ENCODE results near the gene MAP2K1.
"Not testable (repeated sequence)": the region's sequence is repeated elsewhere in the genome, so short reads cannot be mapped to it uniquely, and the experiment has no call there.

Gene MAP2K1

GRCh38 chr15:66393037-66393436 is 6.3 kb downstream of the MAP2K1 start:
- not testable (repeated sequence) for ATAC-seq, DNase-seq

- ATAC-seq (no peak), DNase-seq (no peak)
These were observed 7.8 kb downstream of the MAP2K1 start for GRCh38 chr15:66394472-66394871.

DNA sequence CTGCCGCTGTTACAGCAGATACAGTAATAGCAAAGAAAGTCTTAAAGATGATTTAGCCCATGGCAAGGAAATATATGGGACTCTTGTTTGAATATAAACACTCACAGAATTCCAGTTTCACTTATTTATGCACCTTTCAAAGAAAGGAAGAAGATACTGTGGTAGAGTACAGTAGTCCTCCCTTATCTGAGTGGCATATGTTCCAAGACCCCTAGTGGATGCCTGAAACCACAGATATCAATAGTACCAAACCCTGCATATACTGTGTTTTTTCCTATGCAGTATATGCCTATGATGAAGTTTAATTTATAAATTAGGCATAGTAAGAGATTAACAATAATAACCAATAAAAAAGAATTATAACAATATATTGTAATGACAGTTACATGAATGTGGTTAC is 8.2 kb downstream of the MAP2K1 start:
- no peak for ATAC-seq

DNA sequence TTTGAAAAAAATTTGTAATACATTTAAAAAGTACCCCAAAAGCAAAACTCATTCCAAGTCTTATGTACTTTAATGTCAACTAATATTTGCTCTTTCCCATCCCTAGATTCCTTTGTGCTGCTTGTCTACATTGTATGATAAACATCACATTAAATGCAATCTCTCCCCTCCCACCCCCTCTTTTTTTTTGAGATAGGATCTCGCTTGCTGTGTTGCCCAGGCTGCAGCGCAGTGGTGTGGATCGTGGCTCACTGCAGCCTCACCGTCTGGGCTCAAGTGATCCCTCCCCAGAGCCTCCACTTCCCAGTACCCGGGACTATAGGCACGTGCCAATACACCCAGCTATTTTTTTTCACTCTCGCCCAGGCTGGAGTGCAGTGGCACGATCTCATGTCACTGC is 12.6 kb downstream of the MAP2K1 start:
- ATAC-seq (no peak), DNase-seq (no peak)

More for the DNA sequence above, 8.2 kb downstream of the MAP2K1 start:
- DNase-seq, result no peak

GRCh38 chr15:66400351-66400774 is 13.7 kb downstream of the MAP2K1 start:
- ATAC-seq (peak; percentile 32), DNase-seq (no peak)

DNA sequence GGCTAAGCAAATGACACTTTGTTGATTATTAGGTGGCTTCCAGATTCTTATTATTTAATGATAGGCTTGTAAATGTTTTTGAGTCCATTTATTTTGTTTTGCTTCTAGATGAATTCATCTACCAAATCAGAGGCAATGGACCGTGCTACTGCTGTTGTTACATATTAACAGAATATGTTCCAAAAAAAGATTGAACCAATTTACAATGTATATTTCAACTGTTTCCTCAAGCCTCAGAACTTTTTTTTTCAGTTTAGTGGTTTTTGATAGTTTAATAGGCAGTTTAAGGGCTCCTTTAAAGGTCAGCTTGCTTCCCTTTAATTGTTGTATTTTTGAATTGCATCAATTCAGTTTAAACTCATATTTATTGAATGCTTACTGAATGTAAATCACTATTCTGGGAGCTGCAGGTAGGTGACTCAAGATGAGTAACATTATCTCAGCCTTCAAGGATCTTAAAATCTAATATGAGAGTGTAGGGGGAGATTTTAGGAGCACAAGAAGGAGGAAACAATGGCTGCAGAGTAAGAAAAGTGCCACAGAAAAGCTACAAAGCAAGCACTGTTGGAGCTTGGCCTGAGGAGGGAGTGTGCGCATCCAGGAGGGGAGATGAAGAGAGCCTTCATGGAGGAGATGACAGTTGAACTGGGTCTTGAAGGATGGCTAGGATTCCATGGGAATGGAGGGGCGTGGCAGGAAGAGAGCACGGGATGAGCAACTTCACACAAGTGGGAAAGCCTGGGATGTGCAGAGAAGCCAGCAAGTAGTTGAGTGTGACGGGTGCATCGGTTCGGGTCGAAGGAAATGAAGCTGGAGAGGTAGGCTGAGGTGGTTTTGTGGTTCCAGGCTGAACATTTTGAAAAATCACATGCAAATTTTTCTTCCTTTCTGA is 14.7 kb downstream of the MAP2K1 start:
- peak; percentile 31 for DNase-seq
- peak; percentile 66 for ATAC-seq

GRCh38 chr15:66402761-66403284 is 16.1 kb downstream of the MAP2K1 start:
- ATAC-seq (no peak), DNase-seq (no peak)

DNA sequence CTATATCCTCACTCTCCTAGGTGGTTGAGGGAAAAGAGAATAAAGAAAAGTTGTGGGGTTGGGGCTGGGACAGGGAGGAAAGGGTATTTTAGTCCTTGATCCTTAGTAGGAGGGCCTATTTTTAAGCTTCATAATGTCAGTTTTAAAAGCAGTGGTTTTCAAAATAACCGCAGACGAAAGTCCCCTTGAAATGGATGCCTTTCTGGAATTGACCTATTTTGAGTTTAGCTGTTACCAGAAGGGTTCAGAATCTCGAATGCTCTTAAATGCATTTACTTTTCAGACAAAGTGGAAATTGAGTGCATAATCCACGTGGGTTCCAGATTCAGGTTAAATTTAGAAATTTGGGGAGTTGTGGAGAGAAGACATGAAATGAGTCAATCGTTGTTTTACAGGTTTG is 16.6 kb downstream of the MAP2K1 start:
- ATAC-seq, result no peak

DNA sequence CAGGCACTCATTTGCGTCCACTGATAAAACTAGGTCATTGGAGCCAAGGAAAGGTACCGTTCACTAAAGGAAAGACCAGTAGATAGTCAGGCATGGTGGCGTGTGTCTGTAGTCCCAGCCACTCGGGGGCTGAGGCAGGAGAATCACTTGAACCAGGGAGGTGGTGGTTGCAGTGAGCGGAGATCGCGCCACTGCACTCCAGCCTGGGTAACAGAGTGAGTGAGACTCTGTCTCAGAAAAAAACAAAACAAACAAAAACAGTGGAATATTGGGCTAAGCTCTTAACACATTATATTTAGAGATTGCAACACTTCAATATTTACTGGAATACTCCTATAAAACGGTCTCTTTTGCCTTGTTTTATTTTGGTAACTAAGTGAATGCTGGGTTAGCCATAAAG is 17.4 kb downstream of the MAP2K1 start:
- DNase-seq (no peak), ATAC-seq (no peak)

More for the DNA sequence above, 16.6 kb downstream of the MAP2K1 start:
- no peak for DNase-seq

- DNase-seq (no peak), ATAC-seq (no peak)
These were observed 17.8 kb downstream of the MAP2K1 start for GRCh38 chr15:66404532-66404931.

DNA sequence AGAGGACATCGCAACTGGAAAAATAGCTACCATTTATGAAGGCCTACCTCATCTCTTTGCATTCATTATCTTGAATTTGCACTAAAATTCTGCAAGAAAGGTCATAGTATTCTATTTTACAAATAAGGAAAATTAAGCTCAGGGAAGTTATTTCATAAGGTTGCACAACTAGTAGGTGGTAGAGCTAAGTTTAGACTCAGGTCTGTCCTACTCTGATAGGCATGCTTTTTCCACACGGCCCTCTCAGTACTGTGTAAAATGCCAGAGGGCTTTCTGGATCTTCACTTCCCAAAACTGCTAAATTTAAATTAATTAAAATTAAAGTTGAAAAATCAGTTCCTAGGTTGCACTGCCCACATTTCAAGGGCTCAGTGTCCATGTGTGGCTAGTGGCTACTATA is 18.3 kb downstream of the MAP2K1 start:
- ATAC-seq (no peak), DNase-seq (no peak)

- DNase-seq, result no peak
- ATAC-seq, result no peak
These were observed 18.9 kb downstream of the MAP2K1 start for GRCh38 chr15:66405615-66406014.

DNA sequence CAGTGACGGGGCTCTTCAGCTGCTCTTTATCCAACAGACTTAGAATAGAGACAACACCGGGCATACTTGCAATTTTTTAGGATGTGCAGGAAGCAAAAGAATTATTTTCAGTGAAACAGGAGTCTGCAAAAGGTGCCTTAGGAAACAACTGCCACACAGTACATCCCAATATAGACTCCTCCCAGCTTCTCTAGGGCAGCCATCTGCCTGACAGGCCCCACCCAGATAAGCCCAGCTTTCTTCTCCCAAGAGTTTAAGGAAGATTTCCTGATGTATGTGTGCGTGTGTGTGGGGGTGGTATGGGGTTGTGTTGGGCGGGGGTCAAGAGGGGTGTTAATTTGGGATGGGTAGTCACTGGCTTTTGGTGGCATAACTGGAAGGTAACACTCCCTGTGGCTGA is 21.5 kb downstream of the MAP2K1 start:
- ATAC-seq, result no peak
- DNase-seq, result no peak

DNA sequence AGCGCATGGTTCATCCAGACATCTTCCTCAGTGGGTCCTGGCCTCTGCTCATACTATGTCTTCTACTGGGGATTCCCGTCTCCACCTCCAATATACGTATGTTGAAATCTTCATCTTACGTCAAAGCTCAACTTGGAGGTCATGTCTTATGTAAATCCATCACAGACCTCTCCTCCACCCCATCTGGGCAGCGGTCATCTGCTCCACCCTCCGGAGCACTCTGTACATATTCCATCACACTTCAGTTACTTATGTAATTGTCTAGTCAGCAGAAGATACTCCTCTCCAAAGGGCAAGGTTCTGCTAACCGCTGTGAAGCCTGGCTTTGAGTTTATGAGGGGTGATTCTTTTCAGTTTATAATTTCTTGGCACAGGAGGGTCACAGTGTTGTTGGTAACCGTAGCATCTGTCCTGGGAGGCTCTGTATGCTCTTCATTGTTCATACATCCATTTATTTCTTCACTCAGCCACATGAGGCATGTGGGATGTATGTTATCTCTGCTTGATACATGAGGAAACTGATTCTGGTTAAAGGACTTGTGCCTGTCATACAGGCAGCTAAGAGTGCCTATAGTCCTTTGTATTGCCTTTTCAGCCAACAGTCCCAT is 22.1 kb downstream of the MAP2K1 start:
- ATAC-seq (no peak), DNase-seq (no peak)

DNA sequence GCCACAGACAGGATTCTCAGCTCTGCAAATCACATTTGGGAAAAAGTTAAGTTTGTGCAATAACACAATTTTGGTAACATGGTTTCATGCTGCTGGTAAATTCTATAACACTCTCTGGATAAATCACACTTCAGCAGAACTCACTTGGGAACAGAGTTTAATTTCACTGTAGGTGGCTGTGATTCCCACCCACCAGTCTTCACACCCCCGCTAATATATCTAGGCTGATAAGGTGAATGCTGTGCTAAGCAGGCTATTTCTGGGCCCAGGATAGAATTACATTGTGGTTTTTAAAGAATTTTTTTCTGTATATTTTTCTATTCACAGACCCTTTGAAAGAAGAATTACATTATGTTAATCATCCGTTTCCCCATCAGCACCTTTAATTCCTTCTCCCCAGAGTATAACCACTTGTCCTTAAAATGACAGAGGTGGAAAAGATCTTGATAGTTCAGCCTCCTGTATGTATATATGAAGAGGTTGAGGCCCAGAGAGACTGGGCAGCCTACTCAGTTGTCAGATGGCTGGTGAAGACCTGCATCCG is 22.9 kb downstream of the MAP2K1 start:
- no peak for ATAC-seq
- DNase-seq, result no peak

- no peak for ATAC-seq
These were observed 24.5 kb downstream of the MAP2K1 start for GRCh38 chr15:66411190-66411589.

DNA sequence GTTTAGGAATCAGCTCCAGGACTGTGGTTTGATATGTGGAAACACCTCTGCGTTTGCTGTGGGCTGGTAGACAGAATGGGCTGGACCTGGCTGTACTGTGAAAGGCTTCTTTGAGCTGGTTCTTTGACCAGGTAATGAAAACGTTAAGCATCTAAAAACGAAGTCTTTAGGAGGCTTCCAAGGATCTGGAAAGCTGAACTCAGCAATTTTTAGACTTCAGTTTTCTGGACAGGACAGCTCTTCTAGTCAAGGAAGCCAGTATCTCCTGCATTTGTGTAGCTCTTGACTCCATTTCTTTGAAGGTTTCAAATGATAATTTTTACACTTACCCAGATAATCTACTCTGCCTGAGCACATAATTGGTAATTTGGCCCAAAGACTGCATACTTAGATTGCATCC is 25.5 kb downstream of the MAP2K1 start:
- ATAC-seq (no peak), DNase-seq (no peak)

More at GRCh38 chr15:66411190-66411589, 24.5 kb downstream of the MAP2K1 start:
- DNase-seq, result no peak

- DNase-seq, result no peak
- no peak for ATAC-seq
These were observed 26.9 kb downstream of the MAP2K1 start for GRCh38 chr15:66413579-66413978.

GRCh38 chr15:66415360-66415759 is 28.6 kb downstream of the MAP2K1 start:
- ATAC-seq (no peak), DNase-seq (no peak)

GRCh38 chr15:66417736-66418135 is 31.0 kb downstream of the MAP2K1 start:
- ATAC-seq, result no peak

GRCh38 chr15:66419471-66419870 is 32.8 kb downstream of the MAP2K1 start:
- no peak for ATAC-seq

More at GRCh38 chr15:66417736-66418135, 31.0 kb downstream of the MAP2K1 start:
- no peak for DNase-seq

DNA sequence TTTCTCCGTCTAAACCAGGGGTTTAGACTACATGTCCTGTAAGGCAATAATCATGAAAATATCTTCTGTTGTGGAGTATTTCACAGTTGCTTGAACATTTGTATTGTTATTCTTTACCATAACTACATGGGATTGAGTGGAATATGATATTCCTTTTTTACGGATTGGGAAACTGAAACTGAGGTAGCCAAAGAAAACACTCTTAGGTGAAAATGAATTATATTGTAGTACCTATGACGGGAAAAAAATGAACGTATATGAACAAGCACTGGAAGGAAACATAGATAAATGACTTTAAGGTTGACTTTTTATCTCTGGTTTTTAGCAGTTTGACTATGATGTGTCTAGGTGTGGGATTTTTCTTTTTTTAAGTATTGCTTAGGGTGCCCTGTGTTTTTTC is 35.6 kb downstream of the MAP2K1 start:
- no peak for DNase-seq
- ATAC-seq, result no peak

More at GRCh38 chr15:66419471-66419870, 32.8 kb downstream of the MAP2K1 start:
- DNase-seq, result no peak

DNA sequence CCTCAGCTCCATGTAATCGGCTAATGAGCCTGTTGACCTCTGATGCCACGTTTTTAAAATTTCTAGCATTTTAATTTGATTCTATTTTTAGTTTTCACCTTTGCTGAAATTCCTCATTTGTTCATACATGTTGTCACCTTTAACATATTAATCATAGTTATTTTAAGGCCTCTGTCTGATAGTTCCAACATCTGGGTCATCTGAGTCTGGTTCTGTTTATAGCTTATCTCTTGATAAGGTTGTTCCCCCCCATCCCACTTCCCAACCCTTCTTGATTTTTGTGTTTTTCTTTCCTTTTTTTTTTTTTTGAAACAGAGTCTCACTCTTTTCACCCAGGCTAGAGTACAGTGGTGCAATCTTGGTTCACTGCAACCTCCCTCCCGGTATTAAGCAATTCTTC is 36.4 kb downstream of the MAP2K1 start:
- DNase-seq (no peak), ATAC-seq (no peak)

Measured in stimulated activated naive CD8-positive, alpha-beta T cell treated with anti-CD3 and anti-CD28 coated beads, Interleukin-15, Interleukin-2, amounts not matched to agents 100 U/mL and 50 U/mL, for 24 hours (primary cell).